ENCODE measurements around the gene NYAP1. TPM values are rescaled to one million over a fixed set of nuclear protein-coding genes. Genes with fewer than 3 reads are reported as not detected.

Gene NYAP1
- total and polyA plus RNA-seq, 4 donors, result 0.32 to 1.1 (median 0.46) TPM

DNA sequence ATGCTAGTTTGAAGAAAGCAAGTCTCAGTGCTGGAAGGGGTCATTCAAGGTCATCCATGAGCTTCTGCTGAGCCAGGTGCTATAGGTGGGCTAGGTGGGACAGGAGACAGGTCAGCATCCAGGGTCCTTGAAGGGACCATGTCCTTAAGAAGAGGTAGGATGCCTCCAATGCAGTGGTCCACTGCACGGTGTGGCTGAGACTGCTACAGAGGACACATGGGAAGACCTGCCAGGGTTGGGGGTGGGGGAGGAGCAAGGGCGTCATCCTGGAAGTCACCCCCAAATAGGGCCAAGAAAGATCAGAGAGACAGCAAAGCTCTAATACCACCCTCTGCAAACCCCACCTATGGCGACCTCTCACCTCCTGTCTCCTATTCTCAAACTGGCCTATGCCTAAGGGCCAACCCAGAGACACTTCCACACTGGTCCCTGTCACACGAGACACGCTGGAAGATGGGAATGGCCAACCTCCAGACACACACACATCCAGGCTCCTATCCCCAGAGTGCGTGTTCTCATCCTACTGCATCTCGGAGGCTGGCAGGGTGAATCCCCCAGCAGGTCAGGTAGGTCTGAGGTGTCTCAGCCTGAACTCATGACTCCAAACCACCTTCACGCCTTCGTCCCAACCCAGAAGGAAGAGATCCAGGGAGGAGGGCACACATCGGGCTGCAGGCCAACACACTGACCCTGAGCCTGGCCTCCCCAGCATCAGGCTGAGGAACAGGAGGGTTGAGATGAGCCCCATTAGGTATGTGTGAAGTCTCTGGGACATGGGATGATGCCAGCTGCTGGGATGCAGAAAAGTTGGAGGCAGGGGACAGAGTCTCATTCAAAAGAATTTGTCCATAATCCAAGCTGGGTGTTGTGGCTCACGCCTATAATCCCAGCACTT is 41.8 kb upstream of the NYAP1 start:
- no peaks in the 10 kb centered on the region for H3K9me3 ChIP-seq (ENCODE audit: control insufficient read depth in 4 of 4, insufficient read depth in 3 of 4, low read length in 3 of 4)
- no peak for DNase-seq
- ATAC-seq (ENCODE audit: insufficient read depth, low FRiP score), result no peak
- no peaks in the 10 kb centered on the region for H3K27me3 ChIP-seq (ENCODE audit: control insufficient read depth in 3 of 3, insufficient read depth in 3 of 3, low read length in 2 of 3)
- H3K36me3 ChIP-seq (ENCODE audit: control insufficient read depth in 4 of 4, insufficient read depth in 4 of 4, low read length in 4 of 4), result no peaks in the 10 kb centered on the region
- 94% methylated on average over 11 of the region's 11 CpGs for WGBS, 2 donors
- peaks cover 0 to 4% (median 2%) of the 10 kb centered on the region in 5 donors for H3K4me1 ChIP-seq (ENCODE audit: control insufficient read depth in 5 of 5, insufficient read depth in 5 of 5, low read length in 5 of 5)
- TF ChIP-seq, protein P1, sequence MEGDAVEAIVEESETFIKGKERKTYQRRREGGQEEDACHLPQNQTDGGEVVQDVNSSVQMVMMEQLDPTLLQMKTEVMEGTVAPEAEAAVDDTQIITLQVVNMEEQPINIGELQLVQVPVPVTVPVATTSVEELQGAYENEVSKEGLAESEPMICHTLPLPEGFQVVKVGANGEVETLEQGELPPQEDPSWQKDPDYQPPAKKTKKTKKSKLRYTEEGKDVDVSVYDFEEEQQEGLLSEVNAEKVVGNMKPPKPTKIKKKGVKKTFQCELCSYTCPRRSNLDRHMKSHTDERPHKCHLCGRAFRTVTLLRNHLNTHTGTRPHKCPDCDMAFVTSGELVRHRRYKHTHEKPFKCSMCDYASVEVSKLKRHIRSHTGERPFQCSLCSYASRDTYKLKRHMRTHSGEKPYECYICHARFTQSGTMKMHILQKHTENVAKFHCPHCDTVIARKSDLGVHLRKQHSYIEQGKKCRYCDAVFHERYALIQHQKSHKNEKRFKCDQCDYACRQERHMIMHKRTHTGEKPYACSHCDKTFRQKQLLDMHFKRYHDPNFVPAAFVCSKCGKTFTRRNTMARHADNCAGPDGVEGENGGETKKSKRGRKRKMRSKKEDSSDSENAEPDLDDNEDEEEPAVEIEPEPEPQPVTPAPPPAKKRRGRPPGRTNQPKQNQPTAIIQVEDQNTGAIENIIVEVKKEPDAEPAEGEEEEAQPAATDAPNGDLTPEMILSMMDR (IDR thresholded peaks at IDR 0.05; ENCODE audit: control extremely low read depth, extremely low read depth), result no peak
- no peak overlapping the region for H3K27ac ChIP-seq (ENCODE audit: low read depth in 1 of 2, low read length in 1 of 2)
- H3K4me3 ChIP-seq, result no peak overlapping the region
- no peak overlapping the region for H3K9ac ChIP-seq (ENCODE audit: insufficient read depth in 1 of 2, low read length in 2 of 2)

DNA sequence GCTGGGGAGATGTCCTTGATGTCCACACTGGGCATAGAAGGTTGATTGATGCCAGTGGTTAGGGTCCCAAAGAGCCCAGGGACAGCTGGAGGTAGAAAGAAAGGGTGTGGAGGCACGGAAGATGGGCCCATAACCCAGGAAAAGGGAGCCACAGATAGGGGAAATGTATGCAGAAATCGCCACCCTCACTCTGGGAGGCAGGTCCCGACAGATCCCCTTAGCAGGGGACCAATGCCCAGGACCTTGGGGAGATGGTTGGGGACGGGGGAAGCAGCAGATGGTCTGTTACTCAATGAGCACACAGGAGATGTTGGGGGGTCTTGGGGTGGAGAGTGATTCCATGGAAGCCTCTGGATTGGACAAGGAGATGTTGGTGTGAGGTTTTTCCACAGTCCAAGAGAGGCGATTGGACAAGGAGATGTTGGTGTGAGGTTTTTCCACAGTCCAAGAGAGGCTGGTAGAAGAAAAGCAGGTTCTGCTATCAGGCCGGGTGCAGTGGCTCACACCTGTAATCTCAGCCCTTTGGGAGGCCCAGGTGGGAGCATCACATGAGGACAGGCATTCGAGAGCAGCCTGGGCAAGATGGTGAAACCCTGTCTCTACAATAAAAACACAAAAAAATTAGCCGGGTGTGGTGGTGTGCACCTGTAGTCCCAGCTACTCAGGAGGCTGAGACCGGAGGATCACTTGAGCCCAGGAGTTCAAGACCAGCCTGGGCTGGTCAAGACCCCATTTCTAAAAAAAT is 40.5 kb upstream of the NYAP1 start:
- H3K36me3 ChIP-seq (ENCODE audit: control insufficient read depth in 4 of 4, insufficient read depth in 4 of 4, low read length in 4 of 4), result no peaks in the 10 kb centered on the region
- no peaks in the 10 kb centered on the region for H3K9me3 ChIP-seq (ENCODE audit: control insufficient read depth in 4 of 4, insufficient read depth in 3 of 4, low read length in 3 of 4)
- DNase-seq (no peak), ATAC-seq (ENCODE audit: insufficient read depth, low FRiP score) (no peak)
- 91 to 92% methylated on average over 9 of the region's 9 CpGs for WGBS, 2 donors
- H3K4me3 ChIP-seq, result no peak overlapping the region
- H3K9ac ChIP-seq (ENCODE audit: insufficient read depth in 1 of 2, low read length in 2 of 2), result no peak overlapping the region
- TF ChIP-seq, protein P1 (IDR thresholded peaks at IDR 0.05; ENCODE audit: control extremely low read depth, extremely low read depth), result no peak
- peaks cover 0 to 4% (median 2%) of the 10 kb centered on the region in 5 donors for H3K4me1 ChIP-seq (ENCODE audit: control insufficient read depth in 5 of 5, insufficient read depth in 5 of 5, low read length in 5 of 5)
- H3K27me3 ChIP-seq (ENCODE audit: control insufficient read depth in 3 of 3, insufficient read depth in 3 of 3, low read length in 2 of 3), result no peaks in the 10 kb centered on the region
- peak overlapping the region; percentile 14 to 56 for H3K27ac ChIP-seq (ENCODE audit: low read depth in 1 of 2, low read length in 1 of 2)

DNA sequence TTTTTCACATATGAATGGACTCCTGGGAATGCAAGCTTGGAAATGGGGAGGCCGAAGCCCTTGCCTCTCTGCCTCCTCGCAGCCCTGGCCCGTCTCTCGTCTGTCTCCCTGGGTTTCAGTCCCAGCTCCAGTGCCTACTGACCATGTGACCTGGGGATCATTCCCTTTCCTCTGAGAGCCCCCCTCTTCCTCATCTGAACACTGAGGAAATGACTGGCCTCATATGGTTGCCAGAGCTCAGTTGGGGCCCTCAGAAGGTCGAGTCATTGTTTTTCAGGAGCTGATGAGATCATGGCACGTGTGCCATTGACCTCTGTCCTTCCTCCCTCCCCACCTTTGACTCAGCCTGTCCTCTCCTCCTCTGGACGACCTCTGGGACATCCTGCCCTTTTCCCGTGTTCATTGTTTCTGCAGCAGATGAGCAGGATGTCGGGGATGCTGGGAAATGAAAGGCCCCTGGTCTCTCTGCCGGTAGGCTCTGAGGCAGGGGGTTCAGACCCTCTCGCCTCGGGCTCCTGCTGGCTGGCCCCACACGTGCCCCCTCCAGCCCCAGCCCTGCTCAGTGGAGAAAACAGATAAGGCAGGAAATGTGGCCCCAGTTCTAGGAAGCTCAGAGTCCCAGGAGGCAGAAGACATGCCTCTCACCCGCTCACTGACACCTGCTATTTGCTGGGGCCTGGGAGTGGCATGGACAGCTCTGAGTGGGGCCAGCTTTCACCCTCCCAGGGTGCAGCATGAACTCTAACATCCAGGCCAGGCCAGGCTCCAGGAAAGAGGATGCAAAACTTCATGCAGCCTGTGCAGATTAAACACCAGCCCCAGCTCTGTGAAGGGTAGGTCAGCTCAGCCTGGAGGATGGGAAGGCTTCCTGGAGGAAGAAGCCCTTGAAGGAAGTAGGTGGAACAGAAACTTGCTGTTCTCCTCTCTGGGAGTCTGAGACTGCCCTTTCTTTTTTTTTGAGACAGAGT is 39.1 kb upstream of the NYAP1 start:
- DNase-seq, result peak in 2 of 3 donors; percentile 53 to 76
- H3K9ac ChIP-seq (ENCODE audit: insufficient read depth in 1 of 2, low read length in 2 of 2), result no peak overlapping the region

More for the DNA sequence above, 39.1 kb upstream of the NYAP1 start:
- TF ChIP-seq, protein P1 (IDR thresholded peaks at IDR 0.05; ENCODE audit: control extremely low read depth, extremely low read depth), result no peak
- Histone ChIP-seq H3K36me3 (ENCODE audit: control insufficient read depth in 4 of 4, insufficient read depth in 4 of 4, low read length in 4 of 4) (no peaks in the 10 kb centered on the region), H3K4me3 (no peak overlapping the region), H3K9me3 (ENCODE audit: control insufficient read depth in 4 of 4, insufficient read depth in 3 of 4, low read length in 3 of 4) (no peaks in the 10 kb centered on the region), H3K27ac (ENCODE audit: low read depth in 1 of 2, low read length in 1 of 2) (peak overlapping the region; percentile 57 to 68), H3K27me3 (ENCODE audit: control insufficient read depth in 3 of 3, insufficient read depth in 3 of 3, low read length in 2 of 3) (no peaks in the 10 kb centered on the region), H3K4me1 (ENCODE audit: control insufficient read depth in 5 of 5, insufficient read depth in 5 of 5, low read length in 5 of 5) (peaks cover 0 to 4% (median 2%) of the 10 kb centered on the region in 5 donors)
- 33 to 35% methylated on average over 14 of the region's 14 CpGs for WGBS, 2 donors
- peak; percentile 66 for ATAC-seq (ENCODE audit: insufficient read depth, low FRiP score)

Data from lung (tissue), 12 donors.